IPS-NIHi7 (cell line): ENCODE results near the gene KRT77.
"Not testable (repeated sequence)": the region's sequence is repeated elsewhere in the genome, so short reads cannot be mapped to it uniquely, and the experiment has no call there.

Source experiments
- DNase-seq: peaks from one replicate; pipeline ENCODE4 v3.0.0; 2012; ENCODE audit warnings: mixed read lengths; ENCODE audit errors: extremely low spot score

The KRT77 gene

GRCh38 chr12:52703424-52703823, at the start of gene KRT77:
TSS of gene KRT77 (minus strand) at chr12:52703524. CDS start at chr12:52703434, 90 bp downstream.
- DNase-seq: no peak

- no peak for DNase-seq
Observed at GRCh38 chr12:52752516-52752915, 49.2 kb upstream of the KRT77 start.

- DNase-seq: no peak
Observed at GRCh38 chr12:52751795-52752194, 48.5 kb upstream of the KRT77 start.

GRCh38 chr12:52750532-52750931, 47.2 kb upstream of the KRT77 start:
- not testable (repeated sequence) for DNase-seq

- DNase-seq: no peak
Observed at GRCh38 chr12:52749827-52750226, 46.5 kb upstream of the KRT77 start.

GRCh38 chr12:52748578-52748977, 45.3 kb upstream of the KRT77 start:
- no peak for DNase-seq

- DNase-seq: no peak
Observed at GRCh38 chr12:52745554-52745953, 42.2 kb upstream of the KRT77 start.

GRCh38 chr12:52744493-52745156, 41.3 kb upstream of the KRT77 start:
- DNase-seq: no peak

- no peak for DNase-seq
Observed at GRCh38 chr12:52742822-52743457, 39.6 kb upstream of the KRT77 start.

GRCh38 chr12:52742196-52742580, 38.9 kb upstream of the KRT77 start:
- no peak for DNase-seq

- DNase-seq: peak; percentile 90
Observed at GRCh38 chr12:52741375-52742195, 38.3 kb upstream of the KRT77 start.

- no peak for DNase-seq
Observed at GRCh38 chr12:52740584-52740983, 37.3 kb upstream of the KRT77 start.

GRCh38 chr12:52739963-52740362, 36.6 kb upstream of the KRT77 start:
- DNase-seq: no peak

- DNase-seq: no peak
Observed at GRCh38 chr12:52735816-52736632, 32.7 kb upstream of the KRT77 start.

GRCh38 chr12:52735106-52735505, 31.8 kb upstream of the KRT77 start:
- DNase-seq: no peak

GRCh38 chr12:52730793-52731192, 27.5 kb upstream of the KRT77 start:
- DNase-seq: no peak

- no peak for DNase-seq
Observed at GRCh38 chr12:52730383-52730782, 27.1 kb upstream of the KRT77 start.

GRCh38 chr12:52729147-52729546, 25.8 kb upstream of the KRT77 start:
- DNase-seq: no peak

GRCh38 chr12:52728374-52728773, 25.1 kb upstream of the KRT77 start:
- DNase-seq: no peak

GRCh38 chr12:52727037-52727436, 23.7 kb upstream of the KRT77 start:
- no peak for DNase-seq

- no peak for DNase-seq
Observed at GRCh38 chr12:52726451-52726850, 23.1 kb upstream of the KRT77 start.

GRCh38 chr12:52724384-52724783, 21.1 kb upstream of the KRT77 start:
- DNase-seq: no peak
